KOPT-K1 (cell line): ENCODE results near the gene RIC3.
"Not testable (repeated sequence)": the region's sequence is repeated elsewhere in the genome, so short reads cannot be mapped to it uniquely, and the experiment has no call there.

Source experiments
- H3K27ac ChIP-seq: fragments of 200-600 bp; sonication (generic); 2 replicates; pipeline ENCODE4 v1.5.1; 2016; ENCODE audit warnings: antibody characterized with exemption, mild to moderate bottlenecking, low read depth, low read length; ENCODE audit not compliant: poor library complexity, severe bottlenecking
- H3K36me3 ChIP-seq: fragments of 200-600 bp; sonication (generic); 2 replicates; pipeline ENCODE4 v1.5.1; 2017; ENCODE audit warnings: antibody characterized with exemption, mild to moderate bottlenecking, low read length, moderate library complexity; ENCODE audit not compliant: insufficient read depth
- H3K9me3 ChIP-seq: fragments of 200-600 bp; sonication (generic); 2 replicates; pipeline ENCODE4 v1.5.1; 2017; ENCODE audit warnings: antibody characterized with exemption, low read length, mild to moderate bottlenecking; ENCODE audit not compliant: insufficient read depth, poor library complexity, severe bottlenecking

The RIC3 gene

DNA sequence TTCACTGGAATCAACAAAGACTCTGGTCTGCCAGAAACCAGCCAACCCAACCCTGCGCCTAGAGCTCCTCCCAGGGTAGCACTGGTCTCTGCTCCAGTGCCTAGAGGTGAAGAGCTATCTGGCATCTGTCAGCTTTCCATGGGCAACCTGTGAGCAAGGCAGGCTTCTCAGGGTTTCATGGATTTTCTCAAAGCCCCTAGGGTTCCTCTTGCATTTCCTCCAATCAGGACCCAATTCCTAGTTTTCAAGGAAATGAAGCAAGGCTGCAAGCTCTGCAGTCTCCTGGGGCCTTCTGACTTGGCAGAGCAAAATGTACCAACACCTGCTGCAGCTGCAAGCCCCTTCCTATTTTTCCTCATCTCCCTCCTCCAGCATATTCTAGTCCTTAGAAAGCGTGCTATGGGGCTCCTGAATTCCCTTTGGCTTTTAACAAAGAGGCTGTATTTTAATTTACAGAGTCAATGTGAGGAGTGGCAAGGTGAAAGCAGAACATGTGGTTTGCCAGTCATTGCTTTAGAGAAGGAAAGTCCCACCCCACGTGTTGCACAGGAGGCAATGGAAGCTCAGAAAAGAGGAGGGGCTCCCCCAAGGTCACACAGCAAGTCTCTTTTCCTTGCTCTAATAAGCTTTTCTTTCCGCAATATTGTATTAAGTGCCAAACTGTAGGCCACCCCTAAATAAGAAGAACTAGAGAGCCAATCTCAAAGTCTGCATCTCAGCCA lies 33.0 kb upstream of the RIC3 start:
- Histone ChIP-seq H3K9me3 (no peaks in the 10 kb centered on the region), H3K27ac (no peak overlapping the region), H3K36me3 (no peaks in the 10 kb centered on the region)

DNA sequence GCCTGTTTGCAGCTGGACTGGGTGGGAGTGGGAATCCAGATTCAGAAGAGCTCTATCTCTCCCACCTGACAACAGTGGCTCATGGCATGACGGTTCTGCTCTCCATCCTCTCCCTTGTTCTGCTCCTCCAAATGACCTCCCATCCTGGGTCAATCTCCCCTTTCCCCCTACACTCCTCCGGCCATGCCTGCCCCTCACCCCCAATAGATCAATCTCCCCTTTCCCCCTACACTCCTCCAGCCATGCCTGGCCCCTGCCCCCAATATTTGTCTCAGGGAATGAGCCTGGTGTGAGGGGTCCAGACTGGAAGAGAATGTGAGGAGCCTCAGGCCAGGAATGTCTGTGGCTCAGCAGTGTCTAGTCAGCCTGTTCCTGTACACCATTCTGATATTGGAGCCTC lies 30.9 kb upstream of the RIC3 start:
- Histone ChIP-seq H3K36me3 (no peaks in the 10 kb centered on the region), H3K27ac (no peak overlapping the region), H3K9me3 (no peaks in the 10 kb centered on the region)

DNA sequence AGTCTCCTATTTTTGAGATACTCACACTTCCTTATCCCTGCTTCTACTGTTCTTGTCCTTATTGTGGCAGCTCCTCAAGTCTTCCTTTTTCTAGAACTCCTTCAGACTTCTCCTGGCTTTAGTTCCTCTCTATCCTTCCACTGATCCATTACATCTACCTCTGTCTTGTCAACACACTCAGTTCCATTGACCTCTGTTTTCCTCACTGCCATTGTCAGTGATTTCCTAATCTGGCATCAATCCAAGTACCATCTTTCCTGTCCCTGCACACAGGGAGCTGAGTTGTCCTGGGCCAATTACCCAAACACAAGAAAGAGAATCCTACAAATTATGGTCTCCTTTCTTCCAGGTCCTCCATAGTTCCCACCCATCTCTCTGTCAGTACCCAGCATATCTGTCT lies 27.9 kb upstream of the RIC3 start:
- Histone ChIP-seq H3K9me3 (no peaks in the 10 kb centered on the region), H3K27ac (no peak overlapping the region), H3K36me3 (no peaks in the 10 kb centered on the region)

DNA sequence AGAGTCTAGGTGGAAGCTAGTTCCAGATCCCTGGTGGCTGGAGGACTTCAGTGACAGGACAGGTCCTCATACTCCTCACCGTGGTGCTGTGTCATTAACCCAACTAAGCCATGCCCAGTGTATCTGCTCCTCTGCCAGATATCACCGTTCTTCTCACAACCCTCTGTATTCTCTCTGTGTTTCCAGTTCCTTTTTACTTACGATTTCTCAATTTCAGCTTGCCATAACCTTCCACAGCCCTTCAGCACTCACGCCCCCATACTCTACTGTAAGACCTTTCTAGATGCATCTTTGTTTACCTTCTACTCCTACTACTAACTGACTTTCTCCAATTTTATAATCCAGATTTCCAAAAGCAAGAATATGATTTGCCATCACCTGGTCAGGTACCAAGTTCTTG lies 26.1 kb upstream of the RIC3 start:
- Histone ChIP-seq H3K9me3 (no peaks in the 10 kb centered on the region), H3K36me3 (no peaks in the 10 kb centered on the region), H3K27ac (no peak overlapping the region)

DNA sequence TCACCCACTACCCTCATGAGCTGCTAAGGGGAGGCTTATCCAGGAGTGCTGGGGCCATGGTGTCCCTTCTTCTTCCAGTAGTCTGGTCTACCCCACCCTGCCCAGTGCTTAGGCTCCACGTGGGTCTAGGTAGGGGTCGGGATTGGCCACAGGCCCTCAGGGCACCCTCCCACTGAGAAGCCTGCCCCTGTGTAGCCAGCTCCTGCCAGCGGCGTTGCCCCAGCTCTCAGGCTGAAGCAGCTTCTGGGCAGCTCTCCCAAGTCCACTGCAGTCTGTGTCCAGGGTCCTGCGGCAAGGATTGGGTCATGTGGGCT lies 24.0 kb upstream of the RIC3 start:
- Histone ChIP-seq H3K27ac (no peak overlapping the region), H3K36me3 (no peaks in the 10 kb centered on the region), H3K9me3 (no peaks in the 10 kb centered on the region)

DNA sequence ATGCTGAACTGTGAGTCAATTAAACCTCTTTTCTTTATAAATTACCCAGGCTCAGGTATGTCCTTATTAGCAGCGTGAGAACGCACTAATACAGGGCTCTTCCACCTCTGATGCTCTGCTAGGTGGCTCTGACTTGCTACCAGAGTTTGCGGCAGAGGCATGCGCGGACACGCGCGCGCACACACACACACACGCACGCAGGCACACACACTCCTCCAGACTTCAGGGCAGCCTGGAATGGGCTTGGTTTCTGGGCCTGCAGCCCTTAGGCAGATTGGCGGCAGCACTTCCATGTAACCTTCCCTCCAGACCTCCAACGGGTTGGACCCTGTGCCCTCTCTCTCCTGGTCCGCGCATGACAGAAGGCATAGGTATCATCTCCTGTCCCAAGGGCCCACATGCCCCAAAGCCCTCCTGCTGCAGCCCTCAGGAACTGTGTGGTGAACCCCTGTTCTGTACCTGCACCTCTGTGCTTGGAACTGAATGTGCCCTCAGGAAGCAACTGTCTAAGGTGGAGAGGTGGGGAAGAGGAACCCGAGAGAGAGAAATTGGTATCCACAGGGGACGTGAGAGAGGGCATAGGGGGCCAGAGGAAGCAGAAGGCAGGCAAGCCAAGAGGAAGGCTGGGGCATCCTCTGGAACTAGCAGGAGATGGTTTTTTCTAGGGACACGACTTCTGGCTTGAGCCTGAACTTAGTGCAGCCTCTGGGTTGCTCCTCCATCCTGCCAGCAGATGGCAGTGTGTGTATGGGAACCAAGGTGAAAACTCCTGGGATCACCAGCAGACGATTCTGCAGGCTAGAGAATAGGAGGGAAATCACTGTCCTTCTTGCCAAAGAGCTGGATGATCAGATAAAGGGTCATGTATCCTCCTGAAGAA lies 23.4 kb upstream of the RIC3 start:
- no peaks in the 10 kb centered on the region for H3K36me3 ChIP-seq
- no peak overlapping the region for H3K27ac ChIP-seq
- no peaks in the 10 kb centered on the region for H3K9me3 ChIP-seq

DNA sequence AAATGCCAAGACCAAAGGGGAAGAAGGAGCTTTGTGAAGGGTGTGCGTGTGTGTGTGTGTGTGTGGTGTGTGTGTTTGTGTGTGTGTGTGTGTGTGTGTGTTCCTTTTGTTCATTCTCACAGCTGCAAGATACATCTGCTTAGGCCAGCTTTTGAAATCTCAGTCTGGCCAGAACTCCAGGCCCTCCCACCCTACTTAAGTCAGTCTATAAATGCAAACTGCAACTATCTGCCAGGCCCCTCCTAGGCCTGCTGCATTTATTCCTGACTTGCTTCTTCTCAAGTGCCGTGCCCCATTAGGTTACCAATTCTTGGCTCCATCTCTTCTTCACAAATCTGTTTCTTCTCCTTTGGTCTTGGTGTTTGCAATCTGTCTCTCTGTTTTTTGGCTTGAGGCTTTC lies 21.6 kb upstream of the RIC3 start:
- Histone ChIP-seq H3K9me3 (no peaks in the 10 kb centered on the region), H3K36me3 (no peaks in the 10 kb centered on the region), H3K27ac (no peak overlapping the region)

DNA sequence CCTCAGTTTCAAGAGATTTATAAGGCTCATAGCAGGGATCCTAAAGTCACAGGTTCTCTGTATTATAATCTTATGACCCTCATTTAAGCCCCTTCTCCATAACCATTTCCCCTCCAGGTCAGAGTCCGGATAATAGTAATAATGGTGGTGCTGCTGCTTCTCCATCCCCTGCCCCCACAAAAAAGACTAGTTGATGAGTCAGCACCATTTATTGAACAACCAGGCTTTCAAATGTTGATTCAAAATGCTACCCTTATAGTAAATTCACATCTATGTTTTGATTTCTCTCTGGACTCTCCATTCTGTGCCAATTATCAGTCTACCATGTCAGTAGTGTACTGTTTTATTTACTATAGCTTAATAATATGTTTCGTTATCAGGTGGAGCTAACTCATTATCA lies 17.6 kb upstream of the RIC3 start:
- Histone ChIP-seq H3K9me3 (peaks cover 11% of the 10 kb centered on the region), H3K27ac (no peak overlapping the region), H3K36me3 (no peaks in the 10 kb centered on the region)

DNA sequence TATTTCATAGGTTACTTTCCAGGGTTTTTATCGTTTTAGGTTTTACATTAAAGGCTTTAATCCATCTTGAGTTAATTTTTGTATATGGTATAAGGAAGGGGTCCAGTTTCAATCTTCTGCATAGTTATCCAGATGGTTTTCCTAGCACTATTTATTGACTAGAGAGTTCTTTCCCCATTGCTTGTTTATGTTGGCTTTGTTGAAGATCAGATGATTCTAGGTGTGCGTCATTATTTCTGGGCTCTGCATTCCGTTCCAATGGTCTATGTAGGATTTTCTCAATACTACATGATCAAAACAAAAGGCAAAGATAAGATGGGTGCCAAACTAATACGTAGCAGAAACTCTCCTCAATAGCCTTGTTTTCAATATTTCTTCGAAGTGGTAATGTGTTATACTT lies 14.3 kb upstream of the RIC3 start:
- Histone ChIP-seq H3K9me3 (peaks cover 11% of the 10 kb centered on the region), H3K27ac (no peak overlapping the region), H3K36me3 (no peaks in the 10 kb centered on the region)

DNA sequence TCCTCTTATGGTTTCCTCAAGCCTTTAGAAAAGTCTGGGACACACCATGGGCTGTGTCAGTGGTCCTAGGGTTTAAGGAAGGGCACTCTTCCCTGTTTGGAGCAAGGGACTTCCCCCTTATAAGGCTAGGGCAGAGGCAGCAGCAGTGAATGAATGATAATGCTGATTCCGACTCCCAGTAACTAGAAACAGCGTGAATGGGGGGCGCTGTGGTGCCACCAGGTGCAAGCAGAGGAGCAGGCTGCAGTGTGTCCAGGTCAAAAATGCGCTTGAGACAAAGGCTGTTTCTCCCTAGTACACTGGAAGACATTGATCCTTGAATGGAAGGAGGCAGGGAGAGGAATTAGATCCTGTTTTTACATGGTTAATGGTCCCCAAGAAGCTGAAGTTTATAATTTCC lies 11.6 kb upstream of the RIC3 start:
- Histone ChIP-seq H3K36me3 (no peaks in the 10 kb centered on the region), H3K27ac (no peak overlapping the region), H3K9me3 (peaks cover 11% of the 10 kb centered on the region)

DNA sequence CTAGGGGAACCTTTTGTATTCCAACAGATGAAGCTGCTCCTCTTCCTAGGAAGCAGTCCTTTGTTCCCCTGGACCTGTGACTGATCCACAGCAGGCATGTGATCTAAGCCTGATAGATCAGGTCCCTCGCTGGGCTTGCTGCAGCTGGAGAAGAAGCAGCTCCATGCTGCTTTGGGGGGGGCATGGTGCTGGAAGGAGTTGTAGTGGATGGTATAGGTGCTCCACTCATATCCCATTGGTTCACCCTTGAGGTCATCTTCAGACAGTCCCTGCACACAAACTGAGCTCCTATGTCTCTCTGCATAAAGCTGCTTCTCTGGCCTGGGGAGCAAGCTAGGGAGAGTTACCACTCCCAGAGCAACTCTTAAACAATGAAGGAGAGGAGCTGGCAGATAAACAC lies 9.5 kb upstream of the RIC3 start:
- H3K9me3 ChIP-seq = no peaks in the 10 kb centered on the region
- H3K36me3 ChIP-seq = no peaks in the 10 kb centered on the region
- H3K27ac ChIP-seq = no peak overlapping the region

DNA sequence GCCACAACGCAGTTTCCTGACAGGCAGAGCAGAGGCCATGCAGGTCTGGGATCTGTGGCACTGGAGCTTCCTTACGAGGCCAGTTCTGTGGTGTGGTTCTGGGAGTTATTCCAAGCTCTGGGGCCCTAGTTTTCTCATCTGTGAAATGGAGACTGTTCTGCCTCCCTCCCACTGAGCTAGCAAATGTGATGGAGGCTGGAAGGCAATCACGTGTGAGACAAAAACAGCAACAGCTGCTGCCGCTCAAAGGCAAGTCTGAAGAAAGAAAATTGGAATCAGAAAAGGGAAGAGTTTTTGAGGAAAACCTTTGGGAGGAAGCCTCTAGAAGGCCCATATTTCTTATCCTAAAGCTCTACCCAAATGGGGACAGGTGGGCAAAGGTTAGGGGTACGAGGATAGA lies 8.3 kb upstream of the RIC3 start:
- Histone ChIP-seq H3K27ac (no peak overlapping the region), H3K9me3 (no peaks in the 10 kb centered on the region), H3K36me3 (no peaks in the 10 kb centered on the region)

DNA sequence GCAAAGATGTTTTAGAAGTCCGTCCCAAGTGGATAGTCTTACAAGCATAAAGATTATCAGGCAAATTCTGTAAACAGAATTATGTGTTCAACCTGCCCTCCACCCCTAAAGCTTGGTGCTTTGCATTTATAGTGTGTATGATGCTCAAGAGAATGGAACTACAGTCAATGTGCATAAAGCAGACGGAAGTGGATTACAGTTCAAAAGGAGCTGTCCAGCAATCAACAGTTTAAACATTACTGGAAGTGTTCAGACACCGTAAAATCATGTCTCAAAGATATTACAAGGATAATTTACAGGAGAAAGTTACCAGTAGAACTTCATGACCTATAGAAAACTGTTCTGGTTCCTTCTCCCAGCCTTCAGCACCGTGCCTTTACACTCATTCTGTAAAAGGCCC lies 1.0 kb downstream of the RIC3 start:
- Histone ChIP-seq H3K9me3 (no peaks in the 10 kb centered on the region), H3K27ac (no peak overlapping the region), H3K36me3 (no peaks in the 10 kb centered on the region)

DNA sequence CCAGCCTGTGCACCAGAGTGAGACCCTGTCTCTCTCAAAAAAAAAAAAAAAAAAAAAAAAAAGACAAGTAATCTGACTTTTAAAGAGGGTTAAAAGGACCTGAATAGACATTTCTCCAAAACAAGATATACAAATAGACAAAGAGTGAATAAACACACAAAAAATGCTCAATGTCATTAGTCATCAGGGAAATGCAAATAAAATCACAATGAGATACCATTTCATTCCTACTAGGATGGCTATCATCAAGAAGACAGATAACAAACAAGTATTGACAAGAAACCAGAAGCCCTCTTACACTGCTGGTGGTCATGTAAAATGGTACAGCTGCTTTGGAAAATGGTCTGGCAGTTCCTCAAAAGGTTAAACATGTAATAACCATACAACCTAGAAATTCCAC lies 4.1 kb downstream of the RIC3 start:
- H3K36me3 ChIP-seq = no peaks in the 10 kb centered on the region
- H3K9me3 ChIP-seq = no peaks in the 10 kb centered on the region
- H3K27ac ChIP-seq = no peak overlapping the region

DNA sequence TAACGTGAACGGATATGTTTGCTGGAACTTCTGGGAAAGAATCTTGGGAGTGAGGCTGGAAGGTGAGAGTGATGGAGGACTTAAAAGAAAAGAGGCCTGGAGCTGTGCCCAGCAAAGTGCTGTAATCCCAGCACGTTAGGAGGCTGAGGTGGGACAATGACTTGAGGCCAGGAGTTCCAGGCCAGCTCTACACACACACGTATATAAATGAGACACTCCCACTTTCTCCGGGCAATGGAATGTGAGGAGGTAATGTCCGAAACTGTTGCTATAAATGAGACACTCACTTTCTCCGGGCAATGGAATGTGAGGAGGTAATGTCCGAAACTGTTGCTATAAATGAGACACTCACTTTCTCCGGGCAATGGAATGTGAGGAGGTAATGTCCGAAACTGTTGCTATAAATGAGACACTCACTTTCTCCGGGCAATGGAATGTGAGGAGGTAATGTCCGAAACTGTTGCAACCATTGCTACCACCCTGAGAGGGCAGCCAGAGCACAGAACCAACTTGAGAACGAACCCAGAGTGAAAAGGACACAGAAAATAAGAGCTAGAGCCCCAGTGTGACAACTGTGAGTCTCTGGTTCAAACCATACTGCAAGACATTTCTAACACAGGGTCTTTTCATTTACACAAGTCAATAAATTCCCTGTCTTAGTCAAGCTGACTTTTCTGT lies 7.1 kb downstream of the RIC3 start:
- not testable (repeated sequence) for H3K9me3 ChIP-seq, H3K27ac ChIP-seq, H3K36me3 ChIP-seq
